G401 (cell line): ENCODE measurements around the gene SERPIND1. TPM values are rescaled to one million over a fixed set of nuclear protein-coding genes. Genes with fewer than 3 reads are reported as not detected.
"Not testable (repeated sequence)": the region's sequence is repeated elsewhere in the genome, so short reads cannot be mapped to it uniquely, and the experiment has no call there.

Experiments
- DNase-seq: peaks from one replicate; pipeline ENCODE4 v3.0.0-alpha.2; 2015; ENCODE audit warnings: low spot score
- in situ Hi-C: cut with HindIII; loops from 2 replicates; pipeline ENCODE4 v1.10.0; 2016; ENCODE audit warnings: low sequenced_read_pairs, mixed read lengths
- total RNA-seq: library from RNA; depleted of rRNA; stranded (reverse); fragments of >200 nt; shearing (Covaris generic); gene quantifications from 2 replicates; pipeline ENCODE4 v1.2.3, GENCODE V29; 2014

Gene SERPIND1
- total RNA-seq, 1 experiment from 2014 or later = not detected

GRCh38 chr22:20769496-20769826 is 4.5 kb upstream of the SERPIND1 start:
- in situ Hi-C loops, DNase-seq: not testable (repeated sequence)

GRCh38 chr22:20771918-20772625 is 1.8 kb upstream of the SERPIND1 start:
- in situ Hi-C loops = no loop called here
- peak; percentile 10 for DNase-seq

GRCh38 chr22:20774882-20775281 is 969 bp downstream of the SERPIND1 start:
- in situ Hi-C loops = no loop called here

GRCh38 chr22:20775342-20775895 is 1.5 kb downstream of the SERPIND1 start:
- DNase-seq = no peak
- in situ Hi-C loops = no loop called here

More at GRCh38 chr22:20774882-20775281, 969 bp downstream of the SERPIND1 start:
- DNase-seq = no peak

GRCh38 chr22:20776624-20777405 is 2.9 kb downstream of the SERPIND1 start:
- in situ Hi-C loops = no loop called here

GRCh38 chr22:20777420-20778177 is 3.7 kb downstream of the SERPIND1 start:
- DNase-seq = no peak
- in situ Hi-C loops = no loop called here

More at GRCh38 chr22:20776624-20777405, 2.9 kb downstream of the SERPIND1 start:
- no peak for DNase-seq

- in situ Hi-C loops = no loop called here
- DNase-seq = no peak
Observed at GRCh38 chr22:20779014-20779817, 5.3 kb downstream of the SERPIND1 start.

- in situ Hi-C loops = no loop called here
Observed at GRCh38 chr22:20779818-20780158, 5.9 kb downstream of the SERPIND1 start.

GRCh38 chr22:20781272-20781990 is 7.5 kb downstream of the SERPIND1 start:
- no peak for DNase-seq
- in situ Hi-C loops = no loop called here

More at GRCh38 chr22:20779818-20780158, 5.9 kb downstream of the SERPIND1 start:
- no peak for DNase-seq

- in situ Hi-C loops = no loop called here
Observed at GRCh38 chr22:20782083-20782482, 8.2 kb downstream of the SERPIND1 start.

GRCh38 chr22:20782596-20783299 is 8.8 kb downstream of the SERPIND1 start:
- DNase-seq = no peak
- in situ Hi-C loops = no loop called here

More at GRCh38 chr22:20782083-20782482, 8.2 kb downstream of the SERPIND1 start:
- no peak for DNase-seq

- in situ Hi-C loops = no loop called here
- no peak for DNase-seq
Observed at GRCh38 chr22:20783300-20783673, 9.4 kb downstream of the SERPIND1 start.

GRCh38 chr22:20783844-20784723 is 10.2 kb downstream of the SERPIND1 start:
- peak; percentile 81 for DNase-seq
- in situ Hi-C loops = no loop called here

GRCh38 chr22:20785415-20785814 is 11.5 kb downstream of the SERPIND1 start:
- in situ Hi-C loops = no loop called here

GRCh38 chr22:20786048-20786447 is 12.1 kb downstream of the SERPIND1 start:
- in situ Hi-C loops = no loop called here
- DNase-seq = no peak

More at GRCh38 chr22:20785415-20785814, 11.5 kb downstream of the SERPIND1 start:
- DNase-seq = no peak

- no peak for DNase-seq
- in situ Hi-C loops = no loop called here
Observed at GRCh38 chr22:20786536-20786979, 12.6 kb downstream of the SERPIND1 start.

GRCh38 chr22:20787223-20787622 is 13.3 kb downstream of the SERPIND1 start:
- DNase-seq = no peak
- in situ Hi-C loops = no loop called here
